Activated naive CD8-positive, alpha-beta T cell (primary cell): ENCODE measurements around the gene PZP.
"Not testable (repeated sequence)": the region's sequence is repeated elsewhere in the genome, so short reads cannot be mapped to it uniquely, and the experiment has no call there.

ENCODE experiments used
- H3K27ac Mint-ChIP-seq: one replicate; pipeline ENCODE4 v1.8.0; 2021; ENCODE audit warnings: mixed read lengths
- H3K27me3 Mint-ChIP-seq: one replicate; pipeline ENCODE4 v1.8.0; 2021; ENCODE audit warnings: mixed read lengths
- H3K36me3 Mint-ChIP-seq: one replicate; pipeline ENCODE4 v1.8.0; 2021; ENCODE audit warnings: mixed read lengths
- H3K4me1 Mint-ChIP-seq: one replicate; pipeline ENCODE4 v1.8.0; 2021; ENCODE audit warnings: low read depth, mixed read lengths
- H3K4me3 Mint-ChIP-seq: one replicate; pipeline ENCODE4 v1.8.0; 2021; ENCODE audit warnings: mild to moderate bottlenecking, mixed read lengths
- H3K9me3 Mint-ChIP-seq: one replicate; pipeline ENCODE4 v1.8.0; 2021; ENCODE audit warnings: low read depth, mixed read lengths

Gene PZP

GRCh38 chr12:9208229-9208628 is at the start of gene PZP:
Gene PZP (minus strand): TSS chr12:9208395. CDS start chr12:9208341, 54 bp downstream.
- H3K27ac Mint-ChIP-seq, result no peak within 1 kb of the TSS
- peaks cover 8% of the 10 kb centered on the region for H3K36me3 Mint-ChIP-seq
- H3K9me3 Mint-ChIP-seq, result peaks cover 4% of the 10 kb centered on the region
- H3K27me3 Mint-ChIP-seq, result no peaks in the 10 kb centered on the region
- no peaks in the 10 kb centered on the region for H3K4me1 Mint-ChIP-seq
- H3K4me3 Mint-ChIP-seq, result no peak within 1 kb of the TSS

DNA sequence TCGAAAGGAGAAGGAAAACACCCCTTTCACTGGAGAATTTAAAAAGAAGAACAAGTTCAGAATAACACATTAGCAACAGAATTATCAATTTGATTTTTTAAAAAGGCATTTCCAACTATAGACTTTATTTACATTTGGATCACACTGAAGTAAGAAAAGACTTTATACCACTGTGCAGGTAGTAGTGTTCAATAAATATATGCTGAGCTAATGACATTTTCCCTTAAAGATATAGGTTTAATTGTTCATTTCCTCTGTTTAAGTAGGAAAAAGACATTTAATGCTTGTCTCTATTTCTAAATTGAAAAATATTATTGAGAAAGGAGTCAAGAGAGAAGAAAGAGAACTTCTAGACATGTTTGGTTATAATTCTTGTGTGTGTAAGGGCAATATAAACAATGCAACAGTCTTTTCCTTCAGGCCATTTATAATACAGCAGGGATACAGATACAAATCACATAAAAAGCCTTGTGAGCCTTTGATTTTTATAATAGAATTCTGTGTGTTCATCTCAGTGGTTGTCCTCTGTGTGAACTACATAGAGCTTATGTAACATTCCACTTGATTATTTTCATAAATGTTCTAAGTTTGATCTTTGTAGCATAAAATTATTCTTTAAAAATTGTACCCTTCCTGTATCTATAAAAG is 48.7 kb upstream of the PZP start:
- H3K4me3 Mint-ChIP-seq, result no peak overlapping the region

GRCh38 chr12:9256341-9256740 is 48.1 kb upstream of the PZP start:
- Mint-ChIP-seq H3K4me3 (no peak overlapping the region), H3K27me3 (peaks cover 6% of the 10 kb centered on the region), H3K36me3 (peaks cover 4% of the 10 kb centered on the region), H3K4me1 (peaks cover 2% of the 10 kb centered on the region), H3K27ac (no peak overlapping the region), H3K9me3 (no peaks in the 10 kb centered on the region)

More for the DNA sequence above, 48.7 kb upstream of the PZP start:
- peaks cover 2% of the 10 kb centered on the region for H3K4me1 Mint-ChIP-seq
- peaks cover 4% of the 10 kb centered on the region for H3K36me3 Mint-ChIP-seq
- peaks cover 6% of the 10 kb centered on the region for H3K27me3 Mint-ChIP-seq
- H3K9me3 Mint-ChIP-seq, result no peaks in the 10 kb centered on the region
- no peak overlapping the region for H3K27ac Mint-ChIP-seq

DNA sequence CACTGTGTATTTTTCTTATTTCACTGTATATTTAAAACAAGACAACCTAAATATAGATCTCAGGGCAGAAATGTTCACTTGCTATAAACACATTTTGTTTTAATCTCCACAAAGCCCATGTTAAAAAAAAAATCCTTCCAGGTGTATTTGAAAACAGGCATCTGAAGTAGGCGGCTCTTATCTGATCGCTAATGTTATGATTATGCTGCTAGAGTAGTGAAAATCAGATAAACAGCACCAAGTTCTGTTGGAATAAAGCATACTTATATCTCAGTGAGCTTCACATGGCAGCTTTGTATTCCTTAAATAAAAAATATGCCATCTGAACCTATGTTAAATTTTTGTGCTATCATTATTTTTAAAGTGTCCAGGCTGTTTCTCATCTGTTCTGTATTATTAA is 47.6 kb upstream of the PZP start:
- peaks cover 6% of the 10 kb centered on the region for H3K27me3 Mint-ChIP-seq
- H3K4me1 Mint-ChIP-seq, result peaks cover 2% of the 10 kb centered on the region
- peaks cover 4% of the 10 kb centered on the region for H3K36me3 Mint-ChIP-seq
- no peaks in the 10 kb centered on the region for H3K9me3 Mint-ChIP-seq
- no peak overlapping the region for H3K4me3 Mint-ChIP-seq
- no peak overlapping the region for H3K27ac Mint-ChIP-seq

DNA sequence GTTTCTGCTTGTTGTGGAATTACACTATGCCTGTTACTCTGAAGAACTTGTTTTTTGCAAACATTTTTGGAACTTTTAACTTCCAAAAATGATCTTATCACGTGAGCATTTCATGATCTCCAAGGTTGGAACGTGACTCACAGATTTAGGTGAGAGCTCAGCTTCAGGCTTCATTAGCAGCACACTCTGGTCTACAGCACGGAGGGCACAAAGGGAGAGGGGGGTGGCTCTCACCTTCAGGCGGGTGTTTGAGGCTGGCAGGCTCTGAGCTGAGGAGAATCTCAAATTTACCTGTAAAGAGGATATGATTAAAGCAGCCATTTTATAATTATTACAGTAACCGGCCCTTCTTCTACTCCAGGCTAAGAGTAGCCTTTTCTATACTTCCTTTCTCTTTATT is 45.3 kb upstream of the PZP start:
- H3K36me3 Mint-ChIP-seq, result peaks cover 3% of the 10 kb centered on the region
- no peaks in the 10 kb centered on the region for H3K9me3 Mint-ChIP-seq
- no peak overlapping the region for H3K4me3 Mint-ChIP-seq
- H3K27me3 Mint-ChIP-seq, result peaks cover 12% of the 10 kb centered on the region
- H3K27ac Mint-ChIP-seq, result no peak overlapping the region
- H3K4me1 Mint-ChIP-seq, result no peaks in the 10 kb centered on the region

GRCh38 chr12:9252791-9253190 is 44.6 kb upstream of the PZP start:
- H3K9me3 Mint-ChIP-seq, H3K27ac Mint-ChIP-seq, H3K36me3 Mint-ChIP-seq, H3K4me1 Mint-ChIP-seq, H3K4me3 Mint-ChIP-seq: not testable (repeated sequence)
- peaks cover 15% of the 10 kb centered on the region for H3K27me3 Mint-ChIP-seq

GRCh38 chr12:9252256-9252655 is 44.1 kb upstream of the PZP start:
- peaks cover 17% of the 10 kb centered on the region for H3K27me3 Mint-ChIP-seq
- H3K9me3 Mint-ChIP-seq, result no peaks in the 10 kb centered on the region

DNA sequence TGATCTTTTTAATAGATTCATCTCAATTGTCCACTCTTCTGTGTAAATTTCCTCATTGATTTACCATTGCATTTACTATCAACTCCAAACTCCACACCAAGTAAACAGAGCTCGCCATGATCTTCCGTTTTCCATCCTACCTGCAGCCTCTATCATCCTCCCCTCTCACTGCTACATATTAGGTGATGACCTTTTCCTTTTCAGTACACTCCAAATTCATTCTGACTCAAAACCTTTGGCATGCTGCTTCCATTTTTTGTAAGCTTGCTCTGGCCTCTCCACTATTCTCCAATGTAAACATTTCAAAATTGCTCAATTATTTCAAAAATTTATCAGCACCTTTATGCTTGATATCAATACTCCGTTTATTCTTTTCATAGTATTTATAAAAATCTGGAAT is 40.2 kb upstream of the PZP start:
- Mint-ChIP-seq H3K4me1 (peaks cover 17% of the 10 kb centered on the region), H3K36me3 (peaks cover 11% of the 10 kb centered on the region), H3K4me3 (no peak overlapping the region), H3K27ac (no peak overlapping the region), H3K9me3 (no peaks in the 10 kb centered on the region), H3K27me3 (peaks cover 18% of the 10 kb centered on the region)

More at GRCh38 chr12:9252256-9252655, 44.1 kb upstream of the PZP start:
- Mint-ChIP-seq H3K36me3 (peaks cover 9% of the 10 kb centered on the region), H3K4me3 (no peak overlapping the region), H3K27ac (no peak overlapping the region), H3K4me1 (no peaks in the 10 kb centered on the region)

- peaks cover 38% of the 10 kb centered on the region for H3K4me1 Mint-ChIP-seq
- peaks cover 10% of the 10 kb centered on the region for H3K27me3 Mint-ChIP-seq
- H3K36me3 Mint-ChIP-seq, result peaks cover 11% of the 10 kb centered on the region
- peak overlapping the region; percentile 32 for H3K4me3 Mint-ChIP-seq
- no peaks in the 10 kb centered on the region for H3K9me3 Mint-ChIP-seq
- peak overlapping the region; percentile 95 for H3K27ac Mint-ChIP-seq
Measured at GRCh38 chr12:9244894-9245293, 36.7 kb upstream of the PZP start.

DNA sequence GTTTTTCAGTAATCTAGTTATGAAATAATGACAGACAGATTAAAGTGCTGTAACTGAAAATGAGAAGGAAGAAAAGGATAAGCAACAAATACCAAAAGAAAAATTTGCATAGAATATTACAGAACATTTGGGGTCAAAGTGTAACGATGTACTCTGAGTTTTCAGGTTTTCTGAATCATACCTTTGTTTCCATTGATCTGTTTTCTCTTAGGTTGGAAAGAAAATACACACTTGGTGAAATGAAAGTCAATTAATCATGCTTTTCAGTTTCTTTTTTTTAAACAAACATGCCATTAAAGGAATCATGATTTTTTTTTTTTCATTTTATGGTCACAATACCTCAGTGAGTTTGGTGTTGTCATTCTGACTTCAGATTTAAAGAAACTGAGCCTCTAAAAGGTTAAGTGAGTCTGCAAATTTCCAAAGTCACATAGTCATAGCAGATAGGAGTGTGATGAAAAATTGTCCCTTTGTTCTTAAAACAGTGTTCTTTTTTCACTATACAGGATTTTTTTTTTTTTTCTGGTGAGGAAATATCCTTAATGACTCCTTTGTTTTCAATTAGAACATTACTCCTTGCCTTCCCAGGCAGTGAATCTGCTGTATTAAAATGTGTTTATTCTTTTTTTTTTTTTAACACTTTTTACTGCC is 35.9 kb upstream of the PZP start:
- Mint-ChIP-seq H3K27me3 (peaks cover 10% of the 10 kb centered on the region), H3K4me3 (no peak overlapping the region), H3K27ac (peak overlapping the region; percentile 95), H3K36me3 (peaks cover 11% of the 10 kb centered on the region), H3K4me1 (peaks cover 39% of the 10 kb centered on the region), H3K9me3 (no peaks in the 10 kb centered on the region)

GRCh38 chr12:9241301-9241700 is 33.1 kb upstream of the PZP start:
- Mint-ChIP-seq H3K4me3 (peak overlapping the region; percentile 94), H3K27me3 (peaks cover 2% of the 10 kb centered on the region), H3K36me3 (peaks cover 4% of the 10 kb centered on the region), H3K9me3 (no peaks in the 10 kb centered on the region), H3K4me1 (peaks cover 39% of the 10 kb centered on the region), H3K27ac (peak overlapping the region; percentile 46)

GRCh38 chr12:9240776-9241175 is 32.6 kb upstream of the PZP start:
- Mint-ChIP-seq H3K9me3 (no peaks in the 10 kb centered on the region), H3K4me1 (peaks cover 39% of the 10 kb centered on the region), H3K36me3 (peaks cover 4% of the 10 kb centered on the region), H3K4me3 (peak overlapping the region; percentile 94), H3K27ac (peak overlapping the region; percentile 93), H3K27me3 (peaks cover 2% of the 10 kb centered on the region)

DNA sequence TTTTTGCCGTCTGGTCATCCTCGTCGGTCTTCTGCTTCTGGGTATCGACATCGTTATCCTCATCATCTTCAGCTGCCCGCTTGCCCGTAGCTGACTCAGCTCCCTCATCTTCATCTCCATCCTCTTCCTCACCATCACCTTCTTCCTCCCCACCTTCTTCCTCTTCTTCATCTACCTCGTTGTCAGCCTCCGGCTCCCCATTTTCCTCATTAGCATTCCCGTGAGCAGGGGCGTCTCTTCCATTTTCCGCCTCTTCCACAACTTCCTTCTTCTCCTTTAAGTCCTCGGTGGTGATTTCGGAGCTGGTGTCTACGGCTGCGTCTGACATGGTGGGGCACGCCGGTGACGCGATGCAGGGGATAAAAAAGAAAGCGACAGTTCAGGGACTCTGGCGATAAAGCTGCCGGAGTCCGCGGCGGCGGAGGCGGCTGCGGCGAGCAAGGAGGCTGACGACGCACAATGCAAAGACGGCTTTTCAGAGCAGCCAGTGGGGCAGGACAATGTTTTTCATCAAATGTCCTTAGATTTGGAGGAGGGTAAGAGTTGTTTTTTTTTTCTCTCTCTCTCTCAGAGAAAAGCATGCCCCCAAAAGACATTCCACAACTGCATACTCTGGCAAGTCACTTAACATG is 31.9 kb upstream of the PZP start:
- H3K27ac Mint-ChIP-seq, result peak overlapping the region; percentile 93
- peaks cover 35% of the 10 kb centered on the region for H3K4me1 Mint-ChIP-seq
- H3K4me3 Mint-ChIP-seq, result peak overlapping the region; percentile 94
- not testable (repeated sequence) for H3K9me3 Mint-ChIP-seq, H3K36me3 Mint-ChIP-seq, H3K27me3 Mint-ChIP-seq

DNA sequence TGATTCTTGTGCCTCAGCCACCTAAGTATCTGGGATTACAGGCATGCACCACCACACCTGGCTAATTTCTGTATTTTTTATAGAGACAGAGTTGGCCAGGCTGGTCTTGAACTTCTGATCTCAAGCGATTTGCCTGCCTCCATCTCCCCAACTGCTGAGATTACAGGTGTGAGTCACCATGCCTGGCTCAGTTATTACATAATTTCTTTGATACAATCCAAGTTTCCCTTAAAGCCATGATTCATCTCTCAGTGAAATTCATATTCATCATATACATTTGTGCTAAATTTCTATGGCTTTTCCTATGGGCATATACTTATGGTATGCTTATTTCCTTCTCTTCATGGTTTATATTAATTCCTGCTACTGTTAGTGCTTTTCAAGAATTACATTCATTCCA is 29.1 kb upstream of the PZP start:
- Mint-ChIP-seq H3K36me3 (peaks cover 6% of the 10 kb centered on the region), H3K27ac (no peak overlapping the region), H3K27me3 (peaks cover 2% of the 10 kb centered on the region), H3K9me3 (no peaks in the 10 kb centered on the region), H3K4me3 (no peak overlapping the region), H3K4me1 (peaks cover 17% of the 10 kb centered on the region)

DNA sequence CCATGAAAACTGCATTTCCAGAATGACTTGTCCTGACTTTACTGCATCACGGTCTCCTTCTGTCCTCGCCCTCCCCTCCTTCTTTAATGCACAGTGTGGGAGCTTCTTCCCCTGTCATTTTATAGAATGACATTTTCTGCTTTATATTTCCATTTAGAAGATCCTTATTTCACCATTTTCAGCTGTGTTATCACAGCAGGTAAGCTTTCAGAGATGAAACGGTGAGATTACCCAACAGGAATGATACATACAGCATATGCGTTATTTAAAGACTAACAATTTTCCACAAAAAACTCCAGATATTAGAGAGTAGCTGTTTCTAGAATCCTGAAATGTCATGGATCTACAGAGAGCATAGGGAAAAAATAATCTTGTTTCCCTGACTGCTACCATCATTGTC is 27.3 kb upstream of the PZP start:
- no peak overlapping the region for H3K27ac Mint-ChIP-seq
- H3K36me3 Mint-ChIP-seq, result peaks cover 6% of the 10 kb centered on the region
- no peaks in the 10 kb centered on the region for H3K27me3 Mint-ChIP-seq
- no peaks in the 10 kb centered on the region for H3K9me3 Mint-ChIP-seq
- H3K4me3 Mint-ChIP-seq, result no peak overlapping the region
- H3K4me1 Mint-ChIP-seq, result peaks cover 7% of the 10 kb centered on the region
